Measurements from ENCODE around the gene THSD8.
"Not testable (repeated sequence)": the region's sequence is repeated elsewhere in the genome, so short reads cannot be mapped to it uniquely, and the experiment has no call there.

Gene THSD8

DNA sequence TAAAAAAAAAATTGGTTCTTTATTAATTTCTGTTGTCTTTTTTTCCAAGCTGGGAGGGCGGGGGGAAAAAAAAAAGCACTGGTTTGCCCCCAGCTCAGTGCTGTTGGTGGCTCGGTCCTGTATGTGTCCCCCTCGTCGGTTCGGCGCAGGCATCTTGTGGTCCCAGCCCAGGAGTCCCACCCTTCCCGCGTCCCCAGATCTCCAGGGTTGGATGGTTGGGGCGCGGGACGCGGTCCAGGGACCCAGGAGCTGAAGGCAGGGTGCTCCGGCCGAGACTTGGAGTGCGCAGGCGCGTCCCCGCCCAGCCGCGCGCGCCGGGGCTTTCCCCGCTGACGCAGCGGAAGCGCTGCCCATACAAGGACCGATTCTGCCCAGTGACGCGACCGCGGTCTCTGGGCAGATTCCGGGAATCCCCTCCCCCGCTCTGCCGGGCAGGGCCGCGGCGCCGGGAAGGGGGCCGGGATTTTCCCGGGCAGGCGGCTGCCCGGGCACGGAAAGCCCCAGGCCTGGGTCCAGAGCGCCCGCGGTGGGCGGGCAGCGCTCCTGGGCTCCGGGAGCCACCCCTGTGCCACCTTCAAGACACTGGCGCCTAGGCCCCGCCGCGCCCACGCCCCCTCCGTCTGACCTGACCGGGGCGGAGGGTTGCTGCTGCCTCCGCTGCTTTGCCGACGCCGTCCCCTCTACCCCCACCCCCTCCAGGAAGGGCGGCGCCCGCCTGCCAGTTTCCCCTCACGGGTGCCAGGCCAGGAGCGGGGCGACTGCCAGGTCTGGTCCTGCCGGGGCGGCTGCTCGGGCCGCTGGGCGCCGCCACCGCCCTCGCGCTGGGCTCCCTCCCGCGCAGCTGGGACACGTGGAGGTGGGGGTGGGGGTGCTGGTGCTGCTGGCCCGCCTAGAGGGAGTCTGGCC, 8.3 kb upstream of the THSD8 start:
- TF ChIP-seq, protein P1, sequence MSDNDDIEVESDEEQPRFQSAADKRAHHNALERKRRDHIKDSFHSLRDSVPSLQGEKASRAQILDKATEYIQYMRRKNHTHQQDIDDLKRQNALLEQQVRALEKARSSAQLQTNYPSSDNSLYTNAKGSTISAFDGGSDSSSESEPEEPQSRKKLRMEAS (IDR thresholded peaks at IDR 0.05; ENCODE audit: low read depth, low read length), result peak; percentile 62
- TF ChIP-seq POLR2A (IDR thresholded peaks at IDR 0.05; ENCODE audit: extremely low read depth, insufficient read length), result peak; percentile 77
- peak; percentile 46 for TF ChIP-seq MYC (IDR thresholded peaks at IDR 0.05; ENCODE audit: low read depth, low read length)
- TF ChIP-seq, protein P2, sequence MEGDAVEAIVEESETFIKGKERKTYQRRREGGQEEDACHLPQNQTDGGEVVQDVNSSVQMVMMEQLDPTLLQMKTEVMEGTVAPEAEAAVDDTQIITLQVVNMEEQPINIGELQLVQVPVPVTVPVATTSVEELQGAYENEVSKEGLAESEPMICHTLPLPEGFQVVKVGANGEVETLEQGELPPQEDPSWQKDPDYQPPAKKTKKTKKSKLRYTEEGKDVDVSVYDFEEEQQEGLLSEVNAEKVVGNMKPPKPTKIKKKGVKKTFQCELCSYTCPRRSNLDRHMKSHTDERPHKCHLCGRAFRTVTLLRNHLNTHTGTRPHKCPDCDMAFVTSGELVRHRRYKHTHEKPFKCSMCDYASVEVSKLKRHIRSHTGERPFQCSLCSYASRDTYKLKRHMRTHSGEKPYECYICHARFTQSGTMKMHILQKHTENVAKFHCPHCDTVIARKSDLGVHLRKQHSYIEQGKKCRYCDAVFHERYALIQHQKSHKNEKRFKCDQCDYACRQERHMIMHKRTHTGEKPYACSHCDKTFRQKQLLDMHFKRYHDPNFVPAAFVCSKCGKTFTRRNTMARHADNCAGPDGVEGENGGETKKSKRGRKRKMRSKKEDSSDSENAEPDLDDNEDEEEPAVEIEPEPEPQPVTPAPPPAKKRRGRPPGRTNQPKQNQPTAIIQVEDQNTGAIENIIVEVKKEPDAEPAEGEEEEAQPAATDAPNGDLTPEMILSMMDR (IDR thresholded peaks at IDR 0.05; ENCODE audit: low read depth, low read length), result no peak
- peak overlapping the region; percentile 78 for H3K4me3 ChIP-seq (ENCODE audit: low read depth, low read length)
- DNase-seq (ENCODE audit: low read depth), result peak; percentile 91

DNA sequence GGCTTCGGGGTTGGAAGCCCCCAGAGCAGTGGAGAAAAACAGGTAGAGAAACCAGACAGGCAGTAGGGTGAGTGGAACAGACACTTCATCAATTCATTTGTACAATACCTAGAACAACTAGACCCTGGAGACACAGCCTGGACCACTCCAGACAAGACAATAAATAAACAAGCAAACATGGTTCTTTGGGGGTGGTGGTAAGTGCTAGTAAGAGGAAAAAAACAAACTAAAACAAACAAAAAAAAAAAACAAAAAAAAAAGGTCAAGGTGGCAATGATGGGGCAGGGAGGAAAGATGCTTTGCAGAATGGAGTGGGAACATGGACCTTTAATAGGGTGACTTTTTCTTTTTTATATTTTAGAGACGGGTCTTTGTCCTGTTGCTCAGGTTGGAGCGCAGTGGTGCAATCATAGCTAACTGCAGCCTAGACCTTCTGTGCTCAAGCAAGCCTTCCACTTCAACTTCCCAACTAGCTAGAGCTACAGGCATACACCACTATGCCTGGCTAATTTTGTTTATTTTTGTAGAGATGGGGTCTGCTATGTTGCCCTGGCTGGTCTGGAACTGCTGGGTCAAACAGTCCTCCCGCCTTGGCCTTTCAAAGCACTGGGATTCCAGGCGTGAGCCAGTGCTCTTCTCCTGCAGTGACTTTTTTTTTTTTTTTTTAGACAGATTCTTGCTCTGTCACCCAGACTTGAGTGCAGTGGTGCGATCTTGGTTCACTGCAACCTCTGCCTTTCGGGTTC, 7.5 kb upstream of the THSD8 start:
- no peak overlapping the region for H3K4me3 ChIP-seq (ENCODE audit: low read depth, low read length)
- TF ChIP-seq POLR2A (IDR thresholded peaks at IDR 0.05; ENCODE audit: extremely low read depth, insufficient read length) (no peak), MYC (IDR thresholded peaks at IDR 0.05; ENCODE audit: low read depth, low read length) (no peak)
- TF ChIP-seq, protein P2 (IDR thresholded peaks at IDR 0.05; ENCODE audit: low read depth, low read length), result no peak
- TF ChIP-seq, protein P1 (IDR thresholded peaks at IDR 0.05; ENCODE audit: low read depth, low read length), result no peak
- DNase-seq (ENCODE audit: low read depth), result peak; percentile 33

DNA sequence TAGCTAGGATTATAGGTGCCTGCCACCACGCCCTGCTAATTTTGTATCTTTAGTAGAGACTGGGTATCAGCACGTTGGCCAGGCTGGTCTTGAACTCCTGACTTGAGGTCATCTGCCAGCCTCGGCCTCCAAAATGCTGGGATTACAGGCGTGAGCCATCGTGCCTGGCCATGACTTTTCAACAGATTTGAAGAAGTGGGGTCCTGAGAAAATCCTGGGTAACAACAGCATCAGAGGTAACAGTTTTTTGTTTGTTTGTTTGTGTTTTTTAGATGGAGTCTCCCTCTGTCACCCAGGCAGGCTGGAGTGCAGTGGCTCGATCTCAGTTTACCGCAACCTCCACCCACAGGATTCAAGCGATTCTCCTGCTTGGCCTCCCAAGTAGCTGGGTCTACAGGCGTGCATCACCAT, 6.9 kb upstream of the THSD8 start:
- H3K4me3 ChIP-seq (ENCODE audit: low read depth, low read length), result no peak overlapping the region
- TF ChIP-seq MYC (IDR thresholded peaks at IDR 0.05; ENCODE audit: low read depth, low read length), result no peak
- TF ChIP-seq POLR2A (IDR thresholded peaks at IDR 0.05; ENCODE audit: extremely low read depth, insufficient read length), result no peak
- DNase-seq (ENCODE audit: low read depth), result no peak

DNA sequence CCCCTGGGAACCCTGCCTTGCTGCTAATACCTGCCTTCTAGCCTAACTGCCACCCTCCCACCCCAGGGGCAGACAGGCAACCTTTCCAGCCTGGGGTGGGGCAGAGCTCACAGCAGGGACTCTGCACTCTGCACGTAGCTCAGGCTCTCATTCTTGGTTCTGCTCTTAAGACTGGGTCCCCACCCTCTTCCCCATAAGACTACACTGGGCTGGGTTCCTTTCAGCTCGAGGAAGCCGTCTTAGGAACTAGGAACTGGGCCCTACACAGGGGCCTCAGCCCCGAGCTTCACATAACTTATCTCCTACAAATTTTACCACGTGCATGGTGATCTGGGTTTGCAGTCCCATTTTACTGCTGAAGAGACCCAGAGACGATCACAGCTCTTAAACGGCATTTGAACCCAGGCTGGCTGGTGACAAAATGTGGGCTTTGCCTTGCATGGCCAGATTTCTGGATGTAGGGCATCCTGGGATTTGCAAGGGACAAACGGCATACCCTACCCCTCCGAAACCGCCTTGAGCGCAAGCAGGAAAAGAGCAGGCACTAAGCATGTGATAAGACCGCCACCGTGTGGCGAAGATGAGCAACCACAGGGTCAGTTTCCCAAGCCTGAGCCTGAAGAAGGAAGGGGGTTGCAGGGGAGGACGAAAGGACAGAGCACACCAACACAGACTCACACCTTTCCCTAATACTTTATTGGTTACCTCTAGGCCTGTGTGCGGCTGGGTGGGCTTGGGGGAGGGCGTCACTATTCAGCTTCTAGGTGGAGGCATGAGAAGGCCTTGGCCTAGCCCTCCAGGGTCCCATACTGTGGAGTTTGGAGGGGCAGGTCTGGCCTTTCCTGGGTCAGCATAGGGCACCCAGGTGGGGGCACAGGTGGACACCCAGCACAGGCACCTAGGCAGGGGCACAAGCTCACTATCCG, 5.5 kb upstream of the THSD8 start:
- TF ChIP-seq, protein P1 (IDR thresholded peaks at IDR 0.05; ENCODE audit: low read depth, low read length), result peak; percentile 57; the same call in 1 of the 2 replicates
- TF ChIP-seq MYC (IDR thresholded peaks at IDR 0.05; ENCODE audit: low read depth, low read length), result peak; percentile 54
- TF ChIP-seq POLR2A (IDR thresholded peaks at IDR 0.05; ENCODE audit: extremely low read depth, insufficient read length), result no peak
- TF ChIP-seq, protein P2 (IDR thresholded peaks at IDR 0.05; ENCODE audit: low read depth, low read length), result peak; percentile 87
- DNase-seq (ENCODE audit: low read depth), result peak; percentile 86
- peak overlapping the region; percentile 16 for H3K4me3 ChIP-seq (ENCODE audit: low read depth, low read length)

DNA sequence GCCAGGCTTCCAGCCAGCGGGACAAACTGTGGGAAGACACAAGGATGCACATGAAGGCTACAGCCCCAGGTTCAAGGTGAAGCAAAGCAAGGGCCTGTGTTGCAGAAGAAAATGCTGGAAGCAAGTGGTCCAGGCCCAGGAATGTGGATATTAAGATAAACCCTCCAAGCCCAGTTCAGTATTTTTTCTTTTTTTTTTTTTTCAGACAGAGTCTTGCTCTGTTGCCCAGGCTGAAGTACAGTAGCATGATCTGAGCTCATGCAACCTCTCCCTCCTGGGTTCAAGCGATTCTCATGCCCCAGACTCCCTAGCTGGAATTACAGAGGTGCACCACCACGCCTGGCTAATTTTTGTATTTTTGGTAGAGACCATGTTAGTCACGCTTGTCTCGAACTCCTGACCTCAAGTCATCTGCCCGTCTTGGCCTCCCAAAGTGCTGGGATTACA, 4.7 kb upstream of the THSD8 start:
- H3K4me3 ChIP-seq (ENCODE audit: low read depth, low read length), result no peak overlapping the region
- TF ChIP-seq MYC (IDR thresholded peaks at IDR 0.05; ENCODE audit: low read depth, low read length), result no peak
- TF ChIP-seq POLR2A (IDR thresholded peaks at IDR 0.05; ENCODE audit: extremely low read depth, insufficient read length), result no peak
- TF ChIP-seq, protein P2 (IDR thresholded peaks at IDR 0.05; ENCODE audit: low read depth, low read length), result no peak
- TF ChIP-seq, protein P1 (IDR thresholded peaks at IDR 0.05; ENCODE audit: low read depth, low read length), result no peak
- no peak for DNase-seq (ENCODE audit: low read depth)

DNA sequence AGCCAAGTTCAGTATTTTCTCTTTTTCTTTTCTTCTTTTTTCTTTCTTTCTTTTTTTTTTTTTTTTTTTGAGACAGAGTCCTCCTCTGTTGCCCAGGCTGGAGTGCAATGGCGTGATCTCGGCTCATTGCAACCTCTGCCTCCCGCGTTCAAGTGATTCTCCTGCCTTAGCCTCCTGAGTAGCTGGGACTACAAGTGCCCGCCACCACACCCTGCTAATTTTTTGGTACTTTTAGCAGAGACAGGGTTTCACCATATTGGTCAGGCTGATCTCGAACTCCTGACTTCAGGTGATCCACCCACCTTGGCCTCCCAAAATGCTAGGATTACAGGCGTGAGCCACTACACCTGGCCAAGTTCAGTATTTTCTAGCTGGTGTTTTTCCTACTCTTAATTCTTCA, 4.3 kb upstream of the THSD8 start:
- not testable (repeated sequence) for H3K4me3 ChIP-seq (ENCODE audit: low read depth, low read length); DNase-seq (ENCODE audit: low read depth)
